Mesothelial cell of epicardium (in vitro differentiated cells): ENCODE results near the gene AOPEP. TPM values are rescaled to one million over a fixed set of nuclear protein-coding genes. Genes with fewer than 3 reads are reported as not detected.
A peak's percentile ranks its signal among the peaks of the same experiment; 100 is the strongest.

Experiments
- DNase-seq, 2 experiments: peaks; one replicate each; pipeline ENCODE4 v3.0.0; 2021; ENCODE audit warnings: low spot score in 2 of 2; ENCODE audit not compliant: unreplicated experiment in 2 of 2
- H3K27ac Mint-ChIP-seq: 2 replicates; pipeline ENCODE4 v1.8.0; 2021; ENCODE audit warnings: mixed read lengths
- H3K27me3 Mint-ChIP-seq: 2 replicates; pipeline ENCODE4 v1.8.0; 2021; ENCODE audit warnings: low read depth, mixed read lengths
- H3K36me3 Mint-ChIP-seq: 2 replicates; pipeline ENCODE4 v1.8.0; 2021; ENCODE audit warnings: mixed read lengths
- H3K4me1 Mint-ChIP-seq: 2 replicates; pipeline ENCODE4 v1.8.0; 2021; ENCODE audit warnings: mixed read lengths
- H3K4me3 Mint-ChIP-seq: 2 replicates; pipeline ENCODE4 v1.8.0; 2021; ENCODE audit warnings: mild to moderate bottlenecking, moderate library complexity, mixed read lengths
- H3K9me3 Mint-ChIP-seq: 2 replicates; pipeline ENCODE4 v1.8.0; 2021; ENCODE audit warnings: mixed read lengths
- CTCF ChIP-seq: fragments of 200-600 bp; sonication (generic); IDR thresholded peaks from one replicate; pipeline ENCODE4 v1.5.0; 2021; ENCODE audit warnings: antibody characterized with exemption; ENCODE audit not compliant: unreplicated experiment
- total RNA-seq: library from RNA; stranded (reverse); gene quantifications from 3 replicates; pipeline ENCODE4 v1.2.1, GENCODE V29; 2021

Gene AOPEP
- total RNA-seq, 1 donor from 2014 or later = 63.0 TPM

- no peak for DNase-seq
- TF ChIP-seq CTCF = no peak
- Mint-ChIP-seq H3K36me3 (peaks cover 21% of the 10 kb centered on the region), H3K27me3 (no peaks in the 10 kb centered on the region), H3K4me1 (peaks cover 47% of the 10 kb centered on the region), H3K4me3 (no peak overlapping the region), H3K27ac (peak overlapping the region; percentile 61), H3K9me3 (no peaks in the 10 kb centered on the region)
Measured at GRCh38 chr9:95089257-95090022, 362.9 kb downstream of the AOPEP start.

- Mint-ChIP-seq H3K4me3 (no peak overlapping the region), H3K4me1 (peaks cover 47% of the 10 kb centered on the region), H3K27me3 (no peaks in the 10 kb centered on the region), H3K9me3 (no peaks in the 10 kb centered on the region), H3K27ac (peak overlapping the region; percentile 61), H3K36me3 (peaks cover 23% of the 10 kb centered on the region)
- DNase-seq = no peak
- TF ChIP-seq CTCF = no peak
Measured at GRCh38 chr9:95090023-95090791, 363.7 kb downstream of the AOPEP start.

- Mint-ChIP-seq H3K36me3 (peaks cover 24% of the 10 kb centered on the region), H3K27ac (peak overlapping the region; percentile 94), H3K4me3 (no peak overlapping the region), H3K9me3 (no peaks in the 10 kb centered on the region), H3K4me1 (peaks cover 47% of the 10 kb centered on the region), H3K27me3 (no peaks in the 10 kb centered on the region)
- no peak for TF ChIP-seq CTCF
- DNase-seq = no peak
Measured at GRCh38 chr9:95090871-95091577, 364.5 kb downstream of the AOPEP start.

GRCh38 chr9:95091601-95092261, 365.2 kb downstream of the AOPEP start:
- no peaks in the 10 kb centered on the region for H3K9me3 Mint-ChIP-seq
- TF ChIP-seq CTCF = no peak
- H3K4me3 Mint-ChIP-seq = peak overlapping the region; percentile 3
- H3K4me1 Mint-ChIP-seq = peaks cover 43% of the 10 kb centered on the region
- H3K36me3 Mint-ChIP-seq = peaks cover 22% of the 10 kb centered on the region
- DNase-seq = no peak
- no peaks in the 10 kb centered on the region for H3K27me3 Mint-ChIP-seq
- H3K27ac Mint-ChIP-seq = peak overlapping the region; percentile 94
